Natural killer cell (primary cell): Measurements from ENCODE around the gene GFRA4. TPM values are rescaled to one million over a fixed set of nuclear protein-coding genes. Genes with fewer than 3 reads are reported as not detected.

Source experiments
- ATAC-seq, 3 donors: fragments of 150-1000 bp in 2 of 3; fragments of 200-7000 bp in 1 of 3; cut with Tn5 transposase; 1 replicate in 1 of 3; 2 replicates in 2 of 3; pipeline ENCODE4 v1.10.0; 2021; ENCODE audit warnings: mild to moderate bottlenecking in 2 of 3, moderate library complexity in 2 of 3
- DNase-seq, 2 donors: peaks; one replicate each; pipeline versions ENCODE4 v3.0.0 to v3.0.0-alpha.2; 2013 to 2021; ENCODE audit warnings: mixed read lengths in 1 of 2
- H3K27ac ChIP-seq: one replicate; pipeline ENCODE4 v1.5.1; 2013; ENCODE audit warnings: mild to moderate bottlenecking, low read length
- H3K27me3 ChIP-seq: one replicate; pipeline ENCODE4 v1.6.1; 2013; ENCODE audit warnings: low read length; ENCODE audit not compliant: control insufficient read depth, insufficient read depth
- H3K36me3 ChIP-seq: one replicate; pipeline ENCODE4 v1.6.1; 2013; ENCODE audit warnings: low read length; ENCODE audit not compliant: control insufficient read depth, insufficient read depth
- H3K4me1 ChIP-seq: one replicate; pipeline ENCODE4 v1.6.1; 2013; ENCODE audit warnings: low read length; ENCODE audit not compliant: control insufficient read depth, insufficient read depth
- H3K4me3 ChIP-seq: one replicate; pipeline ENCODE4 v1.5.1; 2013; ENCODE audit warnings: low read length
- H3K9me3 ChIP-seq: one replicate; pipeline ENCODE4 v1.6.1; 2013; ENCODE audit warnings: low read length; ENCODE audit not compliant: control insufficient read depth, insufficient read depth
- H3K27ac Mint-ChIP-seq, 2 donors: one replicate each; pipeline ENCODE4 v1.8.0; 2022; ENCODE audit warnings: mild to moderate bottlenecking in 2 of 2, mixed read lengths in 2 of 2, moderate library complexity in 1 of 2
- H3K27me3 Mint-ChIP-seq, 2 donors: one replicate each; pipeline ENCODE4 v1.8.0; 2022; ENCODE audit warnings: low read depth in 2 of 2, mixed read lengths in 2 of 2
- H3K36me3 Mint-ChIP-seq: one replicate; pipeline ENCODE4 v1.8.0; 2022; ENCODE audit warnings: mixed read lengths
- H3K4me1 Mint-ChIP-seq, 2 donors: one replicate each; pipeline ENCODE4 v1.8.0; 2022; ENCODE audit warnings: mixed read lengths in 2 of 2
- H3K4me3 Mint-ChIP-seq: one replicate; pipeline ENCODE4 v1.8.0; 2022; ENCODE audit warnings: mild to moderate bottlenecking, moderate library complexity, mixed read lengths
- H3K9me3 Mint-ChIP-seq, 2 donors: one replicate each; pipeline ENCODE4 v1.8.0; 2022; ENCODE audit warnings: mixed read lengths in 2 of 2
- CTCF ChIP-seq: fragments of 200-600 bp; IDR thresholded peaks from one replicate; pipeline ENCODE4 v1.8.0; 2022; ENCODE audit warnings: antibody characterized with exemption
- WGBS: methylation state at CpG from one replicate; pipeline ENCODE4 v1.1.7; 2013; ENCODE audit warnings: missing lambda C conversion rate; ENCODE audit not compliant: insufficient coverage; 5-methylcytosine and 5-hydroxymethylcytosine counted together
- intact Hi-C: fragments of 100-400 bp; cut with micrococcal nuclease; formaldehyde crosslinking; loops from one replicate; pipeline ENCODE4 v1.14.2; 2022
- total RNA-seq, 4 donors: library from RNA; stranded (reverse); fragments of 120-200 nt in 1 of 4; gene quantifications; one replicate each; pipeline versions ENCODE4 v1.2.3 to v1.2.4, GENCODE V29; 2013 to 2022

The GFRA4 gene
- total RNA-seq, 3 donors from 2014 or later (not counting 1 experiment from before 2014, with no cell fraction given), result not detected

- Histone ChIP-seq H3K4me3 (no peak overlapping the region), H3K27me3 (no peaks in the 10 kb centered on the region), H3K4me1 (no peaks in the 10 kb centered on the region), H3K9me3 (no peaks in the 10 kb centered on the region), H3K36me3 (peaks cover 13% of the 10 kb centered on the region), H3K27ac (no peak overlapping the region)
- no peaks in the 10 kb centered on the region for H3K9me3 Mint-ChIP-seq
- no peak for DNase-seq
- H3K4me3 Mint-ChIP-seq, result no peak overlapping the region
- H3K36me3 Mint-ChIP-seq, result peaks cover 7% of the 10 kb centered on the region
- WGBS, result 100% methylated on average over 5 of the region's 5 CpGs
- no peaks in the 10 kb centered on the region for H3K27me3 Mint-ChIP-seq
- no peak overlapping the region for H3K27ac Mint-ChIP-seq
- TF ChIP-seq CTCF, result no peak
- ATAC-seq, result no peak
- intact Hi-C loops, result no loop called here
- H3K4me1 Mint-ChIP-seq, result no peaks in the 10 kb centered on the region
Measured at GRCh38 chr20:3646067-3646440, 17.1 kb downstream of the GFRA4 start.

- H3K27ac Mint-ChIP-seq, result no peak overlapping the region
- intact Hi-C loops, result no loop called here
- DNase-seq, result no peak
- H3K4me1 ChIP-seq, result no peaks in the 10 kb centered on the region
- H3K27me3 ChIP-seq, result no peaks in the 10 kb centered on the region
- no peak for TF ChIP-seq CTCF
- no peak overlapping the region for H3K4me3 Mint-ChIP-seq
- no peaks in the 10 kb centered on the region for H3K9me3 Mint-ChIP-seq
- 95% methylated on average over 20 of the region's 20 CpGs for WGBS
- H3K4me1 Mint-ChIP-seq, result no peaks in the 10 kb centered on the region
- no peak for ATAC-seq
- H3K9me3 ChIP-seq, result no peaks in the 10 kb centered on the region
- peaks cover 7% of the 10 kb centered on the region for H3K36me3 Mint-ChIP-seq
- no peaks in the 10 kb centered on the region for H3K27me3 Mint-ChIP-seq
- H3K36me3 ChIP-seq, result peaks cover 13% of the 10 kb centered on the region
- no peak overlapping the region for H3K27ac ChIP-seq
- no peak overlapping the region for H3K4me3 ChIP-seq
Measured at GRCh38 chr20:3645309-3646066, 17.7 kb downstream of the GFRA4 start.

- H3K27me3 Mint-ChIP-seq, result no peaks in the 10 kb centered on the region
- no peak overlapping the region for H3K27ac Mint-ChIP-seq
- Histone ChIP-seq H3K27me3 (no peaks in the 10 kb centered on the region), H3K4me1 (no peaks in the 10 kb centered on the region), H3K9me3 (no peaks in the 10 kb centered on the region), H3K27ac (no peak overlapping the region), H3K36me3 (peaks cover 3% of the 10 kb centered on the region), H3K4me3 (no peak overlapping the region)
- no peak for TF ChIP-seq CTCF
- no peak overlapping the region for H3K4me3 Mint-ChIP-seq
- intact Hi-C loops, result no loop called here
- no CpG with 5 or more reads among the region's 3 CpGs for WGBS
- no peaks in the 10 kb centered on the region for H3K9me3 Mint-ChIP-seq
- peaks cover 7% of the 10 kb centered on the region for H3K36me3 Mint-ChIP-seq
- no peak for DNase-seq
- H3K4me1 Mint-ChIP-seq, result no peaks in the 10 kb centered on the region
- no peak for ATAC-seq
Measured at GRCh38 chr20:3640259-3640658, 22.9 kb downstream of the GFRA4 start.

- no peaks in the 10 kb centered on the region for H3K4me1 ChIP-seq
- H3K27ac ChIP-seq, result no peak overlapping the region
- no peak for DNase-seq
- no CpG with 5 or more reads among the region's 1 CpG for WGBS
- no peak overlapping the region for H3K4me3 ChIP-seq
- no peak overlapping the region for H3K27ac Mint-ChIP-seq
- intact Hi-C loops, result no loop called here
- H3K27me3 Mint-ChIP-seq, result no peaks in the 10 kb centered on the region
- no peaks in the 10 kb centered on the region for H3K36me3 Mint-ChIP-seq
- no peaks in the 10 kb centered on the region for H3K9me3 Mint-ChIP-seq
- H3K36me3 ChIP-seq, result peaks cover 4% of the 10 kb centered on the region
- TF ChIP-seq CTCF, result no peak
- H3K4me1 Mint-ChIP-seq, result no peaks in the 10 kb centered on the region
- no peak for ATAC-seq
- no peaks in the 10 kb centered on the region for H3K27me3 ChIP-seq
- H3K4me3 Mint-ChIP-seq, result no peak overlapping the region
- no peaks in the 10 kb centered on the region for H3K9me3 ChIP-seq
Measured at GRCh38 chr20:3635346-3635745, 27.9 kb downstream of the GFRA4 start.
